ENCODE measurements around the gene MYD88. TPM values are rescaled to one million over a fixed set of nuclear protein-coding genes. Genes with fewer than 3 reads are reported as not detected.

Gene MYD88
- total and polyA plus RNA-seq, 7 donors = 27.8 to 74.0 (median 39.7) TPM

DNA sequence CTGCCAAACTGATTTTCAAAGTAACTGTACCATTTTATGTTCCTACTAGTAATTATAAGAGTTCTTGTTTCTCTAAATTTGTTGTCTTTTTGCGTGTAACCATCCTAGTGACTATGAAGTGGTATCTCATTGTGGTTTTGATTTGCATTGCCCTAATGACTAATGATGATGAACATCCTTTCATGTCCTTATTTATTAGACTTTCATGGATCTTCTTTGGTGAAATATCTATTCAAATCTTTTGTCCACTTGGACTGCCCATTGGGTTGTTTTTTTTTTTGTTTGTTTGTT, 30.5 kb downstream of the MYD88 start:
- Histone ChIP-seq H3K36me3 (no peaks in the 10 kb centered on the region), H3K27ac (no peak overlapping the region), H3K4me1 (peaks cover 0 to 20% (median 19%) of the 10 kb centered on the region in 4 donors), H3K4me3 (no peak overlapping the region), H3K9me3 (no peaks in the 10 kb centered on the region), H3K27me3 (no peaks in the 10 kb centered on the region)
- intact Hi-C loops (cut with DNase I) = loop anchor here (10.0 kb wide), 2 partner anchors 176 to 286 kb away; partner anchors contain the start of genes ACVR2B and XYLB
- WGBS, 2 donors = 66 to 81% methylated on average over 1 of the region's 1 CpG
- TF ChIP-seq, protein P1, sequence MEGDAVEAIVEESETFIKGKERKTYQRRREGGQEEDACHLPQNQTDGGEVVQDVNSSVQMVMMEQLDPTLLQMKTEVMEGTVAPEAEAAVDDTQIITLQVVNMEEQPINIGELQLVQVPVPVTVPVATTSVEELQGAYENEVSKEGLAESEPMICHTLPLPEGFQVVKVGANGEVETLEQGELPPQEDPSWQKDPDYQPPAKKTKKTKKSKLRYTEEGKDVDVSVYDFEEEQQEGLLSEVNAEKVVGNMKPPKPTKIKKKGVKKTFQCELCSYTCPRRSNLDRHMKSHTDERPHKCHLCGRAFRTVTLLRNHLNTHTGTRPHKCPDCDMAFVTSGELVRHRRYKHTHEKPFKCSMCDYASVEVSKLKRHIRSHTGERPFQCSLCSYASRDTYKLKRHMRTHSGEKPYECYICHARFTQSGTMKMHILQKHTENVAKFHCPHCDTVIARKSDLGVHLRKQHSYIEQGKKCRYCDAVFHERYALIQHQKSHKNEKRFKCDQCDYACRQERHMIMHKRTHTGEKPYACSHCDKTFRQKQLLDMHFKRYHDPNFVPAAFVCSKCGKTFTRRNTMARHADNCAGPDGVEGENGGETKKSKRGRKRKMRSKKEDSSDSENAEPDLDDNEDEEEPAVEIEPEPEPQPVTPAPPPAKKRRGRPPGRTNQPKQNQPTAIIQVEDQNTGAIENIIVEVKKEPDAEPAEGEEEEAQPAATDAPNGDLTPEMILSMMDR (IDR thresholded peaks at IDR 0.05) = no peak
- no peak for TF ChIP-seq EP300 (IDR thresholded peaks at IDR 0.05)
- no peak for DNase-seq

DNA sequence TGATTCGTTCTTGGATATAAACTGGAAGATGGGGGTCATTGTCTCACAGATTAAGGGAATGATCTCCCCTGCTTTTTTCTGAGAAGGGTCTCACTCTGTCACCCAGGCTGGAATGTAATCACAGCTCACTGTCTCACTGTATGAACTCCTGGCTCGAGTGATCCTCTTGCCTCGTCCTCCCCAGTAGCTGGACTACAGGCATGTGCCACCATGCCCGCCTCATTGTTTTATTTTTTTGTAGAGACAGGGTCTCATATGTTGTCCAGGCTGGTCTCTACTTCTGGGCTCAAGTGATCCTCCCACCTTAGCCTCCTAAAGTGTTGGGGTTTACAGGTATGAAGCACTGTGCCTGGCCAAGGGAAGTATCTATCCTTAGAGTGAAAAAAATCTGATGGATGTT, 32.3 kb downstream of the MYD88 start:
- 94% methylated on average over 4 of the region's 4 CpGs for WGBS, 2 donors
- Histone ChIP-seq H3K36me3 (no peaks in the 10 kb centered on the region), H3K4me3 (no peak overlapping the region), H3K9me3 (no peaks in the 10 kb centered on the region), H3K27ac (no peak overlapping the region), H3K27me3 (no peaks in the 10 kb centered on the region), H3K4me1 (peaks cover 0 to 37% (median 28%) of the 10 kb centered on the region in 4 donors)
- no peak for DNase-seq
- intact Hi-C loops (cut with DNase I) = no loop called here
- TF ChIP-seq POLR2AphosphoS5 (IDR thresholded peaks at IDR 0.05) = no peak
- TF ChIP-seq EP300 (IDR thresholded peaks at IDR 0.05) = no peak
- TF ChIP-seq, protein P1 (IDR thresholded peaks at IDR 0.05) = no peak
- TF ChIP-seq POLR2A (IDR thresholded peaks at IDR 0.05) = no peak

DNA sequence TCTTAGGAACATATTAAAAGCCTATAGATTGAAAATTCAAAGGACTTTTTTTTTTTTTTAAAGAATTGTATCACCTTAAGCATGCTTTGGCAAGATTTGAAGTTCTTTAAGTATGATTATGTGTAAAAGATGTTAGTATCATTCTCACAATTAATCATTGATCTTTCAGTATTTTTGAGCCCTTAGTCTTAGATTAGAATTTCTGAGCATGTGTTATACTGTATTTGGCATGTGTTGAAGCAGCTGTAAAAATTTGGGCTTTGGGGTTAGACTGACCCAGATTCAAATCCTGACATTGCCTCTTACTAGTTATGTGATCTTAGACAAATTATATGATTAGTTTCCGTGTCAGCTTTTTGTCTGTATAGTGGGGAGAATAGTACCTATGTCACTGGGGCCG, 33.2 kb downstream of the MYD88 start:
- Histone ChIP-seq H3K4me1 (peaks cover 0 to 28% (median 22%) of the 10 kb centered on the region in 4 donors), H3K27ac (no peak overlapping the region), H3K9me3 (no peaks in the 10 kb centered on the region), H3K27me3 (no peaks in the 10 kb centered on the region), H3K4me3 (no peak overlapping the region), H3K36me3 (no peaks in the 10 kb centered on the region)
- 81 to 90% methylated on average over 2 of the region's 2 CpGs for WGBS, 2 donors
- TF ChIP-seq, protein P1 (IDR thresholded peaks at IDR 0.05) = no peak
- TF ChIP-seq POLR2AphosphoS5 (IDR thresholded peaks at IDR 0.05) (no peak), POLR2A (IDR thresholded peaks at IDR 0.05) (no peak), EP300 (IDR thresholded peaks at IDR 0.05) (no peak)
- intact Hi-C loops (cut with DNase I) = no loop called here
- no peak for DNase-seq

DNA sequence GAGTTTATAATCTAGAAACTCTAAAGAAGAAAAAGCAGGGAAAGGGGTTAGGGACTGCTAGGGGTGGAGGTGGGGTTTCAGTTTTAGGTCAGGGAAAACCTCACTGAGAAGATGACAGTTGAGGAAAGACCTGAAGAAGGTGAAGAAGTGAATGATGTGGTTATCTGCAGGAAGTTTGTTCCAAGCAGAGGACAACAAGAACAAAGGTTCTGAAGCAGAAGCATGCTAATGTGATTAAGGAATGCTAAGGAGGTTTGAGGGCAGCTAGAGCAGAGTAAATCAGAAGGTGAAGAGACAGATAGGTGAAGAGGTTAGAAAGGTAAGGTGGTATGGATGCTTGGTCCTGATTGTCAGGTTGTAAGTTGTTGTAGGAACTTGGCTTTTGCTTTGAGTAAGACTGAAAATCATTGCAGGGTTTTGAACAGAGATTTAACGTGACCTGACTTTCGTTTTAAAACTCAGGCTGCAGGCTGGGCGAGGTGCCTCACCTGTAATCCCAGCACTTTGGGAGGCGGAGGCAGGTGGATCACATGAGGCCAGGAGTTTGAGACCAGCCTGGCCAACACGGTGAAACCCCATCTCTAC, 35.5 kb downstream of the MYD88 start:
- H3K27me3 ChIP-seq = no peaks in the 10 kb centered on the region
- H3K27ac ChIP-seq = no peak overlapping the region
- no peaks in the 10 kb centered on the region for H3K9me3 ChIP-seq
- 61 to 81% methylated on average over 5 of the region's 5 CpGs for WGBS, 2 donors
- DNase-seq = no peak
- peaks cover 0 to 17% (median 9%) of the 10 kb centered on the region in 4 donors for H3K4me1 ChIP-seq
- H3K4me3 ChIP-seq = no peak overlapping the region
- H3K36me3 ChIP-seq = no peaks in the 10 kb centered on the region
- intact Hi-C loops (cut with DNase I) = no loop called here
- TF ChIP-seq, protein P1 (IDR thresholded peaks at IDR 0.05) = no peak
- no peak for TF ChIP-seq POLR2AphosphoS5 (IDR thresholded peaks at IDR 0.05)
- TF ChIP-seq POLR2A (IDR thresholded peaks at IDR 0.05) = no peak
- no peak for TF ChIP-seq EP300 (IDR thresholded peaks at IDR 0.05)

DNA sequence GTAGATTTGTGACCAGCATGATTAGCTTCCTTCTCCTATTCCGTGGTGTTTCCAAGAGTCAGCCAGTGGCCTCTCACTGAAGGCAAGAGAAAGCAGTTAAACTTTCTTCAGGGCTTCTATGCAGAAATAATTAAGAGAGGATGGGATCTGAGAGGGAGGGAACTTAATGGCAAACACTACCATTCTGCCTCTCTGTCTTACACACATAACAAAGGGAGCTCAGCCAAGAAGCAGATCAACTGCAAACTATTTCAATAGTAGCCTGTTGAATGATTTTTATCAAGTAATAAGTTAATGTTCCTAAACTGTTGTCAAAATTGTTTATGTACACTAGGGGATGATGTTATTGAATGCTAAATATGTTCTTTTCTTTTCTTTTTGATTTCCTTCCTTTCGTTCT, 38.7 kb downstream of the MYD88 start:
- no peak for TF ChIP-seq POLR2AphosphoS5 (IDR thresholded peaks at IDR 0.05)
- no peak for TF ChIP-seq POLR2A (IDR thresholded peaks at IDR 0.05)
- TF ChIP-seq, protein P1 (IDR thresholded peaks at IDR 0.05) = no peak
- TF ChIP-seq EP300 (IDR thresholded peaks at IDR 0.05) = no peak
- DNase-seq = no peak
- intact Hi-C loops (cut with DNase I) = loop anchor here (5.0 kb wide), 1 partner anchor 40 kb away; the partner anchor contains the start of genes ACAA1 and MYD88
- Histone ChIP-seq H3K4me1 (peaks cover 0 to 17% (median 9%) of the 10 kb centered on the region in 4 donors), H3K36me3 (no peaks in the 10 kb centered on the region), H3K9me3 (no peaks in the 10 kb centered on the region), H3K27ac (no peak overlapping the region), H3K27me3 (no peaks in the 10 kb centered on the region), H3K4me3 (no peak overlapping the region)
- WGBS, 2 donors = 65 to 67% methylated on average over 2 of the region's 2 CpGs
